Stimulated activated CD8-positive, alpha-beta memory T cell treated with anti-CD3 and anti-CD28 coated beads, Interleukin-15, amount 100 ng/mL, for 1 hour (primary cell): ENCODE measurements around the gene ATP6V1G3.
A peak's percentile ranks its signal among the peaks of the same experiment; 100 is the strongest.
"Not testable (repeated sequence)": the region's sequence is repeated elsewhere in the genome, so short reads cannot be mapped to it uniquely, and the experiment has no call there.

ENCODE experiments used
- DNase-seq: peaks from one replicate; pipeline ENCODE4 v3.0.0-alpha.2; 2020; ENCODE audit warnings: low read depth

Gene ATP6V1G3

GRCh38 chr1:198540580-198540979 is at the start of gene ATP6V1G3:
Gene ATP6V1G3, minus strand, starts transcription at chr1:198540680. Its CDS starts 30 bp downstream, at chr1:198540650.
- no peak for DNase-seq

- DNase-seq = no peak
Observed at GRCh38 chr1:198588845-198589244, 48.4 kb upstream of the ATP6V1G3 start.

- no peak for DNase-seq
Observed at GRCh38 chr1:198584163-198584562, 43.7 kb upstream of the ATP6V1G3 start.

GRCh38 chr1:198583209-198583802 is 42.8 kb upstream of the ATP6V1G3 start:
- not testable (repeated sequence) for DNase-seq

- DNase-seq = no peak
Observed at GRCh38 chr1:198577444-198577843, 37.0 kb upstream of the ATP6V1G3 start.

GRCh38 chr1:198575798-198576641 is 35.5 kb upstream of the ATP6V1G3 start:
- DNase-seq = no peak

GRCh38 chr1:198575292-198575691 is 34.8 kb upstream of the ATP6V1G3 start:
- DNase-seq = no peak

- DNase-seq = no peak
Observed at GRCh38 chr1:198574325-198574724, 33.8 kb upstream of the ATP6V1G3 start.

GRCh38 chr1:198564716-198565115 is 24.2 kb upstream of the ATP6V1G3 start:
- DNase-seq = no peak

- DNase-seq = no peak
Observed at GRCh38 chr1:198564157-198564556, 23.7 kb upstream of the ATP6V1G3 start.

- DNase-seq = no peak
Observed at GRCh38 chr1:198563583-198563982, 23.1 kb upstream of the ATP6V1G3 start.

- DNase-seq = no peak
Observed at GRCh38 chr1:198560161-198560560, 19.7 kb upstream of the ATP6V1G3 start.

- DNase-seq = no peak
Observed at GRCh38 chr1:198559362-198559761, 18.9 kb upstream of the ATP6V1G3 start.

- DNase-seq = no peak
Observed at GRCh38 chr1:198558402-198558801, 17.9 kb upstream of the ATP6V1G3 start.

GRCh38 chr1:198556971-198557370 is 16.5 kb upstream of the ATP6V1G3 start:
- peak; percentile 27 for DNase-seq

GRCh38 chr1:198552668-198553416 is 12.4 kb upstream of the ATP6V1G3 start:
- no peak for DNase-seq

GRCh38 chr1:198550941-198551524 is 10.6 kb upstream of the ATP6V1G3 start:
- no peak for DNase-seq

GRCh38 chr1:198549866-198550265 is 9.4 kb upstream of the ATP6V1G3 start:
- no peak for DNase-seq

GRCh38 chr1:198548890-198549289 is 8.4 kb upstream of the ATP6V1G3 start:
- DNase-seq = no peak

GRCh38 chr1:198545156-198545555 is 4.7 kb upstream of the ATP6V1G3 start:
- DNase-seq = no peak

GRCh38 chr1:198544265-198544664 is 3.8 kb upstream of the ATP6V1G3 start:
- DNase-seq = no peak

- no peak for DNase-seq
Observed at GRCh38 chr1:198543670-198544260, 3.3 kb upstream of the ATP6V1G3 start.
